AG08396 (cell line): ENCODE results near the gene BTN2A1.
"Not testable (repeated sequence)": the region's sequence is repeated elsewhere in the genome, so short reads cannot be mapped to it uniquely, and the experiment has no call there.

ENCODE experiments used
- DNase-seq: peaks from one replicate; pipeline ENCODE4 v3.0.0; 2012; ENCODE audit warnings: low spot score, mixed read lengths

The BTN2A1 gene

DNA sequence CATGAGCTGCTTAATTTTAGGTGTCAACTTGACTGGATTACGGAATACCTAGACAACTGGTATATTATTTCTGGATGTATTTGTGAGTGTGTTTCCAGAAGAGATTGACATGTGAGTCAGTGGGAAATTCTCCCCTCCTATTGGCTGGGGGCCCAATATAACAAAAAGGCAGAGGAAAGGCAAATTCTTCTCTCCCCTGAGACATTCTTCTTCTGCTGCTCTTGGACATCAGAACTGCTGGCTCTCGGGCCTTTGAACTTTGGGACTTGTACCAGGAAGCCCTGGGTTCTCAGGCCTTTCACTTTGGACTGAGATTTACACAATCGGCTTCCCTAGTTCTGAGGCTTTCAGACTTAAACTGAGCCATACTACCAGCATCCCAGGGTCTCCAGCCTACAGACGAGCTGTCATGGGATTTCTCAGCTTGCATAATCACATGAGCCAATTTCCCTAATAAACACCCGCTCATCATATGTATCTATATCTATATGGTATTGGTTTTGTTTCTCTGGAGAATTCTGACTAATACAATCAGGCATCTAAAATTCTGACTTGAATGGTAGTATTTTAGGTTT is 25.0 kb upstream of the BTN2A1 start:
- no peak for DNase-seq

DNA sequence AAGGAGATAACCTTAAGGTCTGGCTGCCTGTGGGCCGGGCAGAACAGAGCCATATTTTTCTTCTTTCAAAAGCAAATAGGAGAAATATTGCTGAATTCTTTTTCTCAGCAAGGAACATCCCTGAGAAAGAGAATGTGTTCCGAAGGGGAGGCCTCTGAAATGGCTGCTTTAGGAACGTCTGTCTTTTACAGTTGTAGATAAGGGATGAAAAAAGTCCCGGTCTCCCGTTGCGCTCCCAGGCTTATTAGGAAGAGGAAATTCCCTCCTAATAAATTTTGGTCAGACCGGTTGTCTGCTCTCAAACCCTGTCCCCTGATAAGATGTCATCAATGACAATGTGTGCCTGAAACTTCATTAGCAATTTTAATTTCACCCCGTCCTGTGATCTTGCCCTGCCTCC is 24.1 kb upstream of the BTN2A1 start:
- not testable (repeated sequence) for DNase-seq

DNA sequence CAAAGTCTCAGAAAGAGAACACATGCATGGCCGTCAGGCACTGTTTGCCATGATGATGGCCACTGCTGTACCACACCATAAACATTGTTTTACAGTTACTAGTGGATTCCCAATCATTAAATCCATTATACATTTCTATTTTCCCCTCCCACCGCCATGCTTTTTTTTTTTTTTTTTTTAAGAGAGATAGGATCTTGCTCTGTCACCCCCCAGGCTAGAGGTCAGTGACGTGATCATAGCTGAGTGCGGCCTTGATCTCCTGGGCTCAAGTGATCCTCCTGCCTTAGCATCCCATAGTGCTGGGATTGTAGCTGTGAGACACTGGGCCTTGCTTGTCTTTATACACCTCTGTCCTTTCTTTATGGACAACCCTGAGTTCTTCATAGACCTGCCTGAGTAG is 21.7 kb upstream of the BTN2A1 start:
- no peak for DNase-seq

DNA sequence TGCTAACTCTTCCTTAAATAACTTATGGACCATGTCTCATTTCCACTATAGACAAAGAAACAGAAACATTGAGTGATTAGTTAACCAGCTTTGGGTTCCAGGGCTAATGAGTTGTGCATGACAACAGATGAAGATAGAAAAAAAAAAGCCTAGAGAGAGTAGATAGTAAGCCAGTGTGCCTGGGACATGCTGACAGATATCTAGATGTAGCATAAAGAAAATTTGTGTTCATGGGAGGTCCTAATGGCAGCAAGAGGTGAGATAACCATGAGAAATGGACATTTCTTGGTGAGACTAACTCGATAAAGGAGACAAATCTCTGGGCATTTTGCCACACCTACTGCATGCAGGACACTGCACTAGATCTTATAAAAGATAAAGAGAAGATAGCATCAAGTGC is 20.2 kb upstream of the BTN2A1 start:
- DNase-seq: no peak

DNA sequence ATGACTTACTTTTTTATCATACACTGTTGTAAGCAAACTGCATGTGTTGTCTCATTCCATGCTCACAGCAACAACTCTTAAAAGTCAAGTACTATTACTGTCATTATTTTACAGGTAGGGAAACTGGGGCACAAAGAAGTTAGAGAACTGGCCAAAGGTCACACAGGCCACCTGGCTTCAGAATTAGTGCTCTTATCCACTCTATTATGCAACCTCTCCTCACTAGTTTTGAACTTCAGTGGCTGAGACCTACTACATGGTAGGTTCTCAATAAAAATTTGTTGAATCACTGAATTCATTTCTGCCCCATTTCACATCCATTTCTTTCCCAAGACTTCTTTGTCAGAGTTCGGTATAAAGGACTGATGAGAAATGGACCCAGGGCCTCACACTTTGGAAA is 19.8 kb upstream of the BTN2A1 start:
- no peak for DNase-seq

DNA sequence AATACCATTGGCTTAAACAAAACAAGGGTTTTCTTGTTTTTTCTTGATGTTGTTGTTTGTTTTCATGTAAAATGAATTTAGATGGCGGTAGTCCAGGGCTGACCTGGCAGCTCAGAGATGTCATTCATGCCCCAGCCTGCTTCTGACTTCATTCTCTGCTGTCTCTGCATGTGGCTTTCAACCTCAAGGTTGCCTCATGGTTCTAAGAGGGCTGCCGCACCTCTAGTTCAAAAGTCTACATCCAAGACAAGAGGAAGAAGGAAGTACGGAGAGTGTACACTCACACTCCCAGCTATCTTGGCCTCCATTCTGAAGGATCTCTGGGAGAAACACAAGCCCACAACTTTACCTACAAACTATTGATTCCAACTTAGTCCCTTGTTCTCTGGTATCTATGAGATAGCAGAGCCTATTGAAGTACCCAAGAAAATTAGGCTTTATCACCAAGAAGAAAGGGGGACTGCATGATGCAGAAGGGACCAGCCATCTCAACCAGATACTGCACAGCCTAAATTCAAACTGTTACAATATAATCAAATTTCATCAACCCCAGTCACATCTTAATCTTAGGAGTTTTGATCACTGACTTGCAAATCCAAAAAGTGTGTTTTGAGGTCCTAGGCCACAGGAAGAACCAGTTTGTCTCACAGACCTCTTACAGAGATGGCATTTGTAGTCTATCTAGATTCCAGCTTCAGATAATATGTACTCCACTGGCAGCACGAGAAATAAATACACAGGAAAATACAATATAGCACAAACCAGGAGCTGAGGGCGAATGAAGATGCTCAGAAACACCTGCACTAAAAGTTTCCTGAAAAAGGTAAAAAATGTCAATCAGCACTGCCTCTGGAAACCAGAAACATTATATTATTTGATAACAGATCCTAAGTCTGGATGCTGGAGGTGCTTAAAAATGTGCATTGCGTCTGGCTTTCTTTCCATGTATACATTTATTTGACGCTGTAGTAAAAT is 18.3 kb upstream of the BTN2A1 start:
- no peak for DNase-seq

DNA sequence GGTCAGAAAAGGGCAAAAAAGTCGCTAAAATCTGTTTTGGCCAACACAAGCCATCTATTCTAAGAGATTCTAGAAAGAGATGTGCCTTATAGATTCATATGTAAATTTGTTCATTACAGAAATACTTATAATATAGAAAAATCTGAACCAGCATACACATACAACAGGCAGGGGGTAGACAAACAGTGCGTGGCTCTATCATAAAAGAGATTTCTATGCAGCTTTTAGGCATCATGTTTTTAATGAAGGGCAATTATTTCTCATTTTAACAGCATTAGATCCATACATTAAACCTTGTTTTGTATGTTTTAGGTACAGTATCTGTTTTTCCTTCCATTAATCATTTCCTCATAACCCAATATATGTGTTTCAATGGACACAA is 16.8 kb upstream of the BTN2A1 start:
- no peak for DNase-seq

DNA sequence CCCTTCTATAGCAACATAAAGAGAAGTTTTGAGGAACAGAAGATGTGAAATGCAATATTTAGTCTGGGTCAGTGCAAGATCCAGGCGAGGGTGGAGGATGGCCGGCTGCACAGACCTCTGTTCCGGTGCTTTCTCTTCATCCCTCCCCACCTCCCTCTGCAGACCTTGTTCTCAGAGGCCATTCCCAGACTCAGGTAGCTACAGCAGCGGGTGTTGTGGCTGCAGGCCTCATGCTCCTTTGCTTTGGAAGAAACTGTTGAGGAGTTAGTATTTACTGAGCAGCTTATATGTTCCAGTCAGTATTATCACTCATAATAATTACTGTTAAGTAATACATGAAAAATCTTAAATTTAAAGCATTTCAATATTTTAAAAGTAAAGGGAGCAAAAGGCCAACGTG is 15.8 kb upstream of the BTN2A1 start:
- DNase-seq: no peak

DNA sequence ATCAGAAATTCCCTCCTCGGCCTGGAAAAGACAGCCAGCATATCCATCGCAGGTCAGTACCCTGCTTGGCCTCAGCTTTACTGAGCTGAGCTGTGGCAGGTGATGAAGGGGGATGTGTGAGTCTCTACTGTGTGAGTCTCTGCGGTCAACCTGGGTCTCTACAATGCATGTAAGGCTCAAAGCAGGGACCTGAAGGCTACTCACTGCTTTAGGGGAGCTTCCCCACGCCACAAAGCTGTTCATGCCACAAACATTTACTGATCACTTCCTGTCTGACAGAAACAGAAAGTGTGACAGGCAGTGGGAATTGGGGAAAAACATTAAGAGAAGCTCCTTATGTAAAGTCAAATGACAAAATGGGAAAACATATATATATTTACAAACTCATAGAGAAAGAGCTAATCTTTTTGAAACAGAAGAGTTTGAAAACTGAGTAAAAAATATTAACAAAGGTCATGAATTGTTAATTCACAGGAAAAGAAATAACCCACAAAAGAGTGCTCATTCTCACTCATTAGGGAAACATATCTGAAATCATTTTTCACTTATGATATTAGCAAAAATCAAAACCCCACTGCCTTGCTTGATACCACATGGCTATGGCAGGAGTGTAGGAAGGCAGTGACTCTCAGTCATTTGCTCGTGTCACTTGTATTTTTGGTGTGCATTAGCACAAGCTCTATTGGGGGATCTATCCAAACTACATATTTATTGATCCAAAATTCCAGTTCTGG is 11.7 kb upstream of the BTN2A1 start:
- DNase-seq: no peak

DNA sequence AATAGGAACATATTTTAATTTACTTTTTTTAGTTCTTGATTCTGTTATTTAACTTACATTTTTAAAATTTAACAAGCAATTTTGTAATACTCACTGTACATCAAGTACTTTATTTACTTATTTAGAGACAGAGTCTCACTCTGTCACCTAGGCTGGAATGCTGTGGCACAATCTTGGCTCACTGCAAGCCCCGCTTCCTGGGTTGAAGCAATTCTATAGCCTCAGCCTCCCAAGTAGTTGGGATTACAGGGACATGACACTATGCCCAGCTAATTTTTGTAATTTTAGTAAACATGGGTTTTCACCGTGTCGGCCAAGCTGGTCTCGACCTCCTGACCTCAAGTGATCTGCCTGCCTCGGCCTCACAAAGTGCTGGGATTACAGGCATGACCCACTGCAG is 10.5 kb upstream of the BTN2A1 start:
- no peak for DNase-seq

DNA sequence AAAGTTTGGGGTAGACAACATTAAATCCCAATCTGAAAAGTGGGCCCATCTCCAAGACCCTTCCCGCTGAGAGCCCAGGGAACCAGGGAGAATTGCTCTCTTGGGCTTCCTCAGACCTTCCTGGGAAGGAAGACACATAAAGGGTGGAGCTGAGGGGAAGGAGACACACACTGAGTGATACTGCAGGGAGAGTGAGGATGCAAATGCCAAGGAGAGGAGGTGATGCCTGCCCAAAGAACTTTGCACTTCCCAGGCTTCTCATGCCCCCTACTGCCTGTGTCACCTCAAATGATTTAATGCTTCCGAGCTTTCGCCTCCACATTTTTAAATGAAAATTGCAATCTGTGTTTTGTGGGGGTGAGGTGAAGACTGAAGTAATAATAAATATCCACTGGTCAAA is 7.5 kb upstream of the BTN2A1 start:
- DNase-seq: no peak

DNA sequence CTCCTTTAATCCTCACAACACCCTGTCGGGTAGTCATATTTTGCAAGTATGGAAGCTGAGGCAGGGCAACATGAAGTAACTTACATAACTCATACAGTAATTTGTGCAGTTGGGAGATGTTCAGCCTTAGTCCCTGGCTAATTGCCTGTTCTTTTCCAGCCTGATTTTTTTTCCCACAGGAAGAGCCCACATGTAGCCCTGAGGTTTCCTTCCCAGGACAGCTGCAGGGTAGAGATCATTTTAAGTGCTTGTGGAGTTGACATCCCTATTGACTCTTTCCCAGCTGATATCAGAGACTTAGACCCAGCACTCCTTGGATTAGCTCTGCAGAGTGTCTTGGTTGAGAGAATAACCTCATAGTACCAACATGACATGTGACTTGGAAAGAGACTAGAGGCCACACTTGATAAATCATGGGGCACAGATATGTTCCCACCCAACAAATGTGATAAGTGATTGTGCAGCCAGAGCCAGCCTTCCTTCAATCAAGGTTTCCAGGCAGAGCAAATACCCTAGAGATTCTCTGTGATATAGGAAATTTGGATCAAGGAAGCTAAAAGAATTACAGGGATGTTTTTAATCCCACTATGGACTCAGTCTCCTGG is 5.0 kb upstream of the BTN2A1 start:
- DNase-seq: no peak

DNA sequence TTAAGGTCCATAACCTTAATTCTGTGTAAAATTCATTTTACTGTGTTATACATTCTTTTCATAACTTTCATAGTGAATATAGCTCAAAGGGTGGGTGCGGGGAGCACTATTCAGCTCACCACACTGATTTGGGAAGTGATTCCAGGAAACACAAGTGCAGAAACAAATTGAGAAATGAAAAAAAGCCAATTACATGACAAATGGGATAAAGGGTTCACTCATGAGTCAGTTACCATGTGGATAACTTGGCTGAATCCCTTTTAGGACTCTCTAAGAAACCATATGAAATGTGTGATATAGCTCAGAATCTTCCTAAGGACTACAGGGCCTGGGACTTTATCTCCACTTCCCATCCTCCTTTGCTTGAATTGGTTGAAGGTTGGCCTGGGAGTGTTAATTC is 3.1 kb upstream of the BTN2A1 start:
- DNase-seq: no peak

DNA sequence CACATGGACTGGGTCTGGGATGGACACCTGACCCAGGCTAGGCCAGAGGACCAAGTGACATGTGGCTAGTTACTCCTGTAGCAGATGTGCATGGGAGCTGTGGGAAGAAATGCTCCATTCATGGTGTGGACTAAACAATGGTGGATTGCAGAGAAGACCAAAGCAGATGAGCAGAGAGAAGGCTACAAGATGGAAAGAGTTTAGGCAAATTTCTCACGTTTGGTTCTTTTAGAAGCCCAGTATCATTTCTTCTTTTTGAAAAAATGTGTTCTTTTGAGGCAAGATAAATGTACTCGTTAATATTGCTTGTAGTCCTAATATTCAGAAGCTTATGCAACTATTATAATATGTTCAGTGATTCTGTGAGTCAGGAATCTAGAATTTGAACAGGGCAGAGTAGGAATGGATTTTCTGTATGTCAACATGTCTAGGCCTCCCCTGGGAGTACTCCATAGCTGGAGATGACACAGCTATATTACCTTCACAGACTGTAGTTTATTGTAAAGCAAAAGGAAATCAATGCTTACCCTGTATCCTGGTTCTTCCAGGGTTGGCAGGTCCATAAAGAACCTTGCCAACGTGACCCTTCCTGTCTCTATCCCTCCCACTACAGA is 2.3 kb upstream of the BTN2A1 start:
- DNase-seq: no peak

DNA sequence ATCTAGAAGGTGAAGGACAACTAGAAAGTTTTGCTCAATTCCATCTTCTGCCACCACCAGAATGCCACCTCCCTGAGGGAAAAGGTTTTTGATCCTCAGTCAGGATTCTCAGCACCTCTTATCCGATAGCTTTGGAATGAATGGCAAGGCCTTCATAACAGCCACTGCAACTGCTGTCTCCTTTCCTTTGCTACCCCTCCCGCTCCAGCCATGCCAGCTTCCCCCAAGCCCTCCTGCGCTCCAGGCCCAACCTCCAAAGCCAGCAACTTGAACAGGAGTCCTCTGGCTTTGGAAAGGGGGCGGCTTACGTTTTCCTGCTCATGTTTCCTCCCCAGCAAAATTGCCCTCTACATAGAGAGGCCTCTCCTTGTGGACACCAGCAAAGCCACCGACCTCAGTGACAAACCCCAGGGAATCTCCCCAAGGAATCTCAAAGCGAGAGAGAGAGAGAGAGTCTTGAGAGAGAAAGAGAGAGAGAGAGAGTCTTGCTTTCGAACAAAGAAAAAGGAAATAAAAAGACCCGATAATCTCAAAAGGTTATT is 420 bp upstream of the BTN2A1 start:
- no peak for DNase-seq

DNA sequence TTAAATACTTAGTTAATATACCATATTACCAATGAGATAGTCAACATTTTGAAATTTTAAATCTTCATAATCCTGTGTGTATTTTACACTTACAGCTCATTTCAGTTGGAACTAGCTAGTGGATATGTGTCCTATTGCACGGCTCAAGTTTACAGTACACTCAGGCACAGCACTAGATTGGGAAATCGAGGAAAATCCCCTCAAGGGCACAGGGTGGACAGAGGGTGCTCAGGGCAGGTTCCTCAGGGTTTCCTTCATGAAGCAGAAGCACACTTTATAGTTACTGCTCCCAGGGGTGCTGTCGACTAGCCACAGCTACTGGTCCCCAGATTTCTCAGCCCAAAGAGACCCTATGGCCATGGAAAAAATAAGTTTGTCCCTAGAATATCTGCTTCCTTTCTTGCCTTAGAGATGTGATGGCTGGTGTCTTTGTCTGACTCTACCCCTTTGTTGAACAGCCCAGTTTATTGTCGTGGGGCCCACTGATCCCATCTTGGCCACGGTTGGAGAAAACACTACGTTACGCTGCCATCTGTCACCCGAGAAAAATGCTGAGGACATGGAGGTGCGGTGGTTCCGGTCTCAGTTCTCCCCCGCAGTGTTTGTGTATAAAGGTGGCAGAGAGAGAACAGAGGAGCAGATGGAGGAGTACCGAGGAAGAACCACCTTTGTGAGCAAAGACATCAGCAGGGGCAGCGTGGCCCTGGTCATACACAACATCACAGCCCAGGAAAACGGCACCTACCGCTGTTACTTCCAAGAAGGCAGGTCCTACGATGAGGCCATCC is 1.5 kb downstream of the BTN2A1 start:
- no peak for DNase-seq

DNA sequence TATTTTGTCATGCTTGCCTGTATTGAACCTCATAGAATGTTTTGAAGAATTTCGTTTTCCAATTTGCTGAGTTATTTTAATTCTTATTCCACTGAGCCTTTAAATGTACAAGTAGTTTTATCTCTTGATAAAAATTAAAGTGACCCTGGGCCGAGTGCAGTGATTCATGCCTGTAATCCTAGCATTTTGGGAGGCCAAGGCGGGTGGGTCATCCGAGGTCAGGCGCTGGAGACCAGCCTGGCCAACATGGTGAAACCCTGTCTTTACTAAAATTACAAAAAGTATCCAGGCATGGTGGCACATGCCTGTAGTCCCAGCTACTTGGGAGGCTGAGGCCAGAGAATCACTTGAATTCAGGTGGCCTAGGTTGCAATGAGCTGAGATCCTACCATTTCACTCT is 3.6 kb downstream of the BTN2A1 start:
- DNase-seq: not testable (repeated sequence)

DNA sequence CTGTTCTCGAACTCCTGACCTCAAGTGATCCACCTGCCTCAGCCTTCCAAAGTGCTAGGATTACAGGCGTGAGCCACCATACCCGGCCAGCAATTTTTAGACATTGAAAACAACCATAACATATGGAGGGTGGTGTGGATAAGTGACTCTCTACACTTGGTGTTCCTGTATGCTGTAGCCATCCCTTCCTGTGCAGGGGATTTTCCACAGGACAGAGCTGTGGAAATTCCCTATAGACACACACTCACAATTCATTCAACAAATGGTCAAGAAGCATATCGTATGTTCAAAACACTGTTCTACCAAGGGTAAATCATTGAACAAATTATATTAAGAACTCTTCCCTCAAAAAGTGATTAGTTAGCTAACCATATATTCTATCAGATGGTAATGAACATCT is 6.3 kb downstream of the BTN2A1 start:
- DNase-seq: no peak

DNA sequence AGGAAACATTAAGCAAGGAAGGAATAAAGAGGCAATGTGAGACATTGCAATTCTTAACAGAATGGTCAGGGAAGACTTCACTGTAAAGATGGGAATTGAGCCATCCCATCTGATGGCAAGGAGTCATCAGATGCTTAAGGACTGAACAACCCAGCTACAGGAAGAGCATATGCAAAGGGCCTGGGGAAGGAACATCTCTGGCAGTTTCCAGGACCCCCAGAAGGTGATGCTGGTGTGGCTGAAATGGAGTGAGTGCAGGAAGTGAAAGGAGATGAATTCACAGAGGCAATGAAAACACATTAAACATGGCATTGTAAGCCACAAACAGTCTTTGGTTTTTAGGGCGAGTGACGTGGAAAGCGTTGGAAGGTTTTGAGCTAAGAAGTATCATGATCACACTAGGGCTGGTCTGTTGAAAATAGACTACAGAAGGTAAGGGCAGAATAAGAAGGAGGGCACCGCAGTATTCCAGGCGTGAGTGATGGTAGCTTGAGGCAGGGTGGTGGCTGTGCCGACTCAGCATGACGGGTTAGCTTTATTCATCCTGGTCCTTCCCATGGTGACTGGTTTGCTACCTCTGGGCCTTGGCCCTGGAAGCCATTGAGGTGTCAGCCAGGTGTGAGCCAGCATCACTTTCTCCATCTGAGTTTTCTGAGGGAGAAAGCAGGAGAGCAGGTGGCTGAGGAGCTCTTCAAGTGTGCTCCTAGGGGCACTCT is 6.8 kb downstream of the BTN2A1 start:
- DNase-seq: no peak

DNA sequence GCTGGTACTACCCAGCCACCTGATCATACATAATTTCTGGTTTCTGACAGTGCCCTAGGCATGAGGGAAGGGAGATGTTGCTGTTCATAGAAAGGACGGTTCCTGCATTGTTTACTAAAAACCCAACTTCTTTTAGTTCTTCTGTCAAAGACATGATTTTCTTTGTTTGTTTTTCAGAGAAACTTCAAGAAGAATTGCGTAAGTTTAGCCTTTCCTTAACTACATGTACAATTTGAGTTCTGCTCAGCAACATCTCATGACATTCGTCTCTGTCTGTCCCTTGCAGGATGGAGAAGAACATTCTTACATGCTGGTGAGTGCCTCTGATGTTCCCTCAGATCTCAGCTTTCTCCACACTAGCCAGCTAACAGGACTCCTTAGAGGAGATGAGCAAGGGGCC is 8.0 kb downstream of the BTN2A1 start:
- DNase-seq: no peak
